ENCODE data around the gene SIM1. TPM values are rescaled to one million over a fixed set of nuclear protein-coding genes. Genes with fewer than 3 reads are reported as not detected.

Gene SIM1
- total and polyA plus RNA-seq, 4 donors, result under 0.01 TPM; not detected in 3

DNA sequence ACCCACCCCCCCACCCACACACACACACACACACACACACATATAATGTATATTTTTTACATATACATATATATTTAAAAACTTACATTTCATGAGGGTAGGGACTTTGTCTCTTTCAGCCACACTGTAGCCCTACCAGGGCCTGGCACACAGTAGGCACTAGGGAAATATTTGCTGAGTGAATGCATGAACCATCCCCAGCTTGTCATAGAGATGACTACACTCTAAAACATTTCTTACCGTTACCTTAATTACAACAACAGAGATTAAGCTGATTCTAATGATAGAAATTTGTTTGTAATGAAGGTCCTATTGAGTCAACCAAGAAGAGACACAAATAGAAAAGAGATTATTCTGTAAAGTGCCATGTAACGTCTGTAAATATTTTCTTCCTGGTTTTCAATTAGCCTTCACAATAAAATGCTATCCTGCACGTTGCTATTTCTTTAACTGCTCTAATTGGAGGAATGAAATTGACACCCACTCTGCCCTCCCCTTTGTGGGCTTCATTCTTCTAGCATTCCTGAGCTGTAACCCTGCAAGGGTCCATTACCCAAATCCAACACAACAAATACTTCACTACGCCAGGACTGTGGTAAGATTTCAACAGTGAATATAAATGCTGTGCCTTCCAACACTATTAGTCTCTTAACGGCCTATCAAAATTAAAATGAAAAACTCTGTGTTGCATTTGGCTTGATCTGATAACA, 30.8 kb downstream of the SIM1 start:
- Histone ChIP-seq H3K9ac (ENCODE audit: low read depth in 1 of 2, low read length in 2 of 2) (no peak overlapping the region), H3K27me3 (ENCODE audit: control insufficient read depth in 4 of 4, insufficient read depth in 4 of 4, low read length in 3 of 4) (no peaks in the 10 kb centered on the region), H3K9me3 (ENCODE audit: control insufficient read depth in 4 of 4, low read length in 3 of 4) (no peaks in the 10 kb centered on the region), H3K4me3 (ENCODE audit: low read depth in 1 of 3, low read length in 3 of 3) (no peak overlapping the region), H3K27ac (ENCODE audit: low read depth in 1 of 2, low read length in 2 of 2) (no peak overlapping the region), H3K4me1 (ENCODE audit: control insufficient read depth in 4 of 4, insufficient read depth in 4 of 4, low read length in 3 of 4) (no peaks in the 10 kb centered on the region), H3K36me3 (ENCODE audit: control insufficient read depth in 4 of 4, insufficient read depth in 3 of 4, low read depth in 1 of 4, low read length in 3 of 4) (no peaks in the 10 kb centered on the region)
- TF ChIP-seq RXRA (IDR thresholded peaks at IDR 0.05) (no peak), SP1 (IDR thresholded peaks at IDR 0.05) (no peak), YY1 (IDR thresholded peaks at IDR 0.05) (no peak), EGR1 (IDR thresholded peaks at IDR 0.05; ENCODE audit: low read depth in 2 of 2) (no peak), RAD21 (IDR thresholded peaks at IDR 0.05) (no peak), HNF4A (conservative IDR thresholded peaks at IDR 0.05) (no peak), TAF1 (conservative IDR thresholded peaks at IDR 0.05) (no peak), FOXA1 (IDR thresholded peaks at IDR 0.05) (no peak), JUND (IDR thresholded peaks at IDR 0.05) (no peak), NR2F2 (IDR thresholded peaks at IDR 0.05) (no peak), FOXA2 (IDR thresholded peaks at IDR 0.05) (no peak), GABPA (IDR thresholded peaks at IDR 0.05 in 1 of 2, conservative IDR thresholded peaks at IDR 0.05 in 1 of 2) (no peak), HNF4G (IDR thresholded peaks at IDR 0.05) (no peak)
- TF ChIP-seq, protein P1, sequence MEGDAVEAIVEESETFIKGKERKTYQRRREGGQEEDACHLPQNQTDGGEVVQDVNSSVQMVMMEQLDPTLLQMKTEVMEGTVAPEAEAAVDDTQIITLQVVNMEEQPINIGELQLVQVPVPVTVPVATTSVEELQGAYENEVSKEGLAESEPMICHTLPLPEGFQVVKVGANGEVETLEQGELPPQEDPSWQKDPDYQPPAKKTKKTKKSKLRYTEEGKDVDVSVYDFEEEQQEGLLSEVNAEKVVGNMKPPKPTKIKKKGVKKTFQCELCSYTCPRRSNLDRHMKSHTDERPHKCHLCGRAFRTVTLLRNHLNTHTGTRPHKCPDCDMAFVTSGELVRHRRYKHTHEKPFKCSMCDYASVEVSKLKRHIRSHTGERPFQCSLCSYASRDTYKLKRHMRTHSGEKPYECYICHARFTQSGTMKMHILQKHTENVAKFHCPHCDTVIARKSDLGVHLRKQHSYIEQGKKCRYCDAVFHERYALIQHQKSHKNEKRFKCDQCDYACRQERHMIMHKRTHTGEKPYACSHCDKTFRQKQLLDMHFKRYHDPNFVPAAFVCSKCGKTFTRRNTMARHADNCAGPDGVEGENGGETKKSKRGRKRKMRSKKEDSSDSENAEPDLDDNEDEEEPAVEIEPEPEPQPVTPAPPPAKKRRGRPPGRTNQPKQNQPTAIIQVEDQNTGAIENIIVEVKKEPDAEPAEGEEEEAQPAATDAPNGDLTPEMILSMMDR (IDR thresholded peaks at IDR 0.05; ENCODE audit: low read depth, low read length, missing input control), result no peak
- TF ChIP-seq, protein P2, sequence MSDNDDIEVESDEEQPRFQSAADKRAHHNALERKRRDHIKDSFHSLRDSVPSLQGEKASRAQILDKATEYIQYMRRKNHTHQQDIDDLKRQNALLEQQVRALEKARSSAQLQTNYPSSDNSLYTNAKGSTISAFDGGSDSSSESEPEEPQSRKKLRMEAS (IDR thresholded peaks at IDR 0.05), result no peak
- TF ChIP-seq, protein P3, sequence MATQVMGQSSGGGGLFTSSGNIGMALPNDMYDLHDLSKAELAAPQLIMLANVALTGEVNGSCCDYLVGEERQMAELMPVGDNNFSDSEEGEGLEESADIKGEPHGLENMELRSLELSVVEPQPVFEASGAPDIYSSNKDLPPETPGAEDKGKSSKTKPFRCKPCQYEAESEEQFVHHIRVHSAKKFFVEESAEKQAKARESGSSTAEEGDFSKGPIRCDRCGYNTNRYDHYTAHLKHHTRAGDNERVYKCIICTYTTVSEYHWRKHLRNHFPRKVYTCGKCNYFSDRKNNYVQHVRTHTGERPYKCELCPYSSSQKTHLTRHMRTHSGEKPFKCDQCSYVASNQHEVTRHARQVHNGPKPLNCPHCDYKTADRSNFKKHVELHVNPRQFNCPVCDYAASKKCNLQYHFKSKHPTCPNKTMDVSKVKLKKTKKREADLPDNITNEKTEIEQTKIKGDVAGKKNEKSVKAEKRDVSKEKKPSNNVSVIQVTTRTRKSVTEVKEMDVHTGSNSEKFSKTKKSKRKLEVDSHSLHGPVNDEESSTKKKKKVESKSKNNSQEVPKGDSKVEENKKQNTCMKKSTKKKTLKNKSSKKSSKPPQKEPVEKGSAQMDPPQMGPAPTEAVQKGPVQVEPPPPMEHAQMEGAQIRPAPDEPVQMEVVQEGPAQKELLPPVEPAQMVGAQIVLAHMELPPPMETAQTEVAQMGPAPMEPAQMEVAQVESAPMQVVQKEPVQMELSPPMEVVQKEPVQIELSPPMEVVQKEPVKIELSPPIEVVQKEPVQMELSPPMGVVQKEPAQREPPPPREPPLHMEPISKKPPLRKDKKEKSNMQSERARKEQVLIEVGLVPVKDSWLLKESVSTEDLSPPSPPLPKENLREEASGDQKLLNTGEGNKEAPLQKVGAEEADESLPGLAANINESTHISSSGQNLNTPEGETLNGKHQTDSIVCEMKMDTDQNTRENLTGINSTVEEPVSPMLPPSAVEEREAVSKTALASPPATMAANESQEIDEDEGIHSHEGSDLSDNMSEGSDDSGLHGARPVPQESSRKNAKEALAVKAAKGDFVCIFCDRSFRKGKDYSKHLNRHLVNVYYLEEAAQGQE (IDR thresholded peaks at IDR 0.05), result no peak
- TF ChIP-seq, protein P4, sequence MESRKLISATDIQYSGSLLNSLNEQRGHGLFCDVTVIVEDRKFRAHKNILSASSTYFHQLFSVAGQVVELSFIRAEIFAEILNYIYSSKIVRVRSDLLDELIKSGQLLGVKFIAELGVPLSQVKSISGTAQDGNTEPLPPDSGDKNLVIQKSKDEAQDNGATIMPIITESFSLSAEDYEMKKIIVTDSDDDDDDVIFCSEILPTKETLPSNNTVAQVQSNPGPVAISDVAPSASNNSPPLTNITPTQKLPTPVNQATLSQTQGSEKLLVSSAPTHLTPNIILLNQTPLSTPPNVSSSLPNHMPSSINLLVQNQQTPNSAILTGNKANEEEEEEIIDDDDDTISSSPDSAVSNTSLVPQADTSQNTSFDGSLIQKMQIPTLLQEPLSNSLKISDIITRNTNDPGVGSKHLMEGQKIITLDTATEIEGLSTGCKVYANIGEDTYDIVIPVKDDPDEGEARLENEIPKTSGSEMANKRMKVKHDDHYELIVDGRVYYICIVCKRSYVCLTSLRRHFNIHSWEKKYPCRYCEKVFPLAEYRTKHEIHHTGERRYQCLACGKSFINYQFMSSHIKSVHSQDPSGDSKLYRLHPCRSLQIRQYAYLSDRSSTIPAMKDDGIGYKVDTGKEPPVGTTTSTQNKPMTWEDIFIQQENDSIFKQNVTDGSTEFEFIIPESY (IDR thresholded peaks at IDR 0.05), result no peak
- TF ChIP-seq, protein P5, sequence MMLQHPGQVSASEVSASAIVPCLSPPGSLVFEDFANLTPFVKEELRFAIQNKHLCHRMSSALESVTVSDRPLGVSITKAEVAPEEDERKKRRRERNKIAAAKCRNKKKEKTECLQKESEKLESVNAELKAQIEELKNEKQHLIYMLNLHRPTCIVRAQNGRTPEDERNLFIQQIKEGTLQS (IDR thresholded peaks at IDR 0.05), result no peak
- 64% methylated on average over 5 of the region's 5 CpGs for WGBS
- no peak for DNase-seq (ENCODE audit: low spot score)

All from liver (tissue), 9 donors.